SK-N-SH (cell line): ENCODE measurements around the gene ITFG2. TPM values are rescaled to one million over a fixed set of nuclear protein-coding genes. Genes with fewer than 3 reads are reported as not detected.

ENCODE experiments used
- CTCF ChIA-PET: fragments of 300-600, 350-600 bp; formaldehyde crosslinking; extraction: SDS; loops from one replicate; lab custom pipeline; 2021; lab: Yijun Ruan, JAX
- POLR2A ChIA-PET: fragments of 350-600 bp; sonication (Branson Sonifier 250); formaldehyde crosslinking; extraction: SDS; loops from one replicate; lab custom pipeline; 2020; ENCODE audit warnings: antibody characterized with exemption, inconsistent platforms; lab: Yijun Ruan, JAX
- DNase-seq: peaks from one replicate; pipeline ENCODE4 v3.0.0; 2012
- H2AFZ ChIP-seq: fragments of 200-600 bp; sonication (generic); 2 replicates; pipeline ENCODE4 v1.8.1; 2016; ENCODE audit warnings: antibody characterized with exemption, mild to moderate bottlenecking, low read depth
- H3F3A ChIP-seq: fragments of 200-600 bp; sonication (generic); replicated peaks from 2 replicates; pipeline ENCODE3; 2016; ENCODE audit warnings: antibody characterized with exemption, mild to moderate bottlenecking; ENCODE audit not compliant: insufficient read depth
- H3K27ac ChIP-seq, 2 experiments: fragments of 200-500 bp in 1 of 2; fragments of 200-600 bp in 1 of 2; sonication (Bioruptor generic) in 1 of 2; sonication (generic), shearing (Covaris generic) in 1 of 2; 2 replicates each; pipeline versions ENCODE4 v1.5.1 to v1.6.1; 2014 to 2016; ENCODE audit warnings: low read depth in 2 of 2, inconsistent platforms in 1 of 2, low read length in 1 of 2, mild to moderate bottlenecking in 1 of 2, mixed read lengths in 1 of 2
- H3K27me3 ChIP-seq: fragments of 200-600 bp; sonication (generic), shearing (Covaris generic); 2 replicates; pipeline ENCODE4 v1.6.1; 2016; ENCODE audit warnings: mixed run types; ENCODE audit not compliant: insufficient read depth
- H3K36me3 ChIP-seq, 2 experiments: fragments of 200-500 bp in 1 of 2; fragments of 200-600 bp in 1 of 2; sonication (Bioruptor generic) in 1 of 2; sonication (generic) in 1 of 2; replicated peaks in 1 of 2; 2 replicates each; pipeline versions ENCODE3 to v1.5.1; 2014 to 2016; ENCODE audit warnings: low read length in 1 of 2, mild to moderate bottlenecking in 1 of 2; ENCODE audit not compliant: insufficient read depth in 2 of 2, control insufficient read depth in 1 of 2
- H3K4me1 ChIP-seq, 2 experiments: fragments of 200-500 bp in 1 of 2; fragments of 200-600 bp in 1 of 2; sonication (Bioruptor generic) in 1 of 2; sonication (generic), shearing (Covaris generic) in 1 of 2; 2 replicates each; pipeline versions ENCODE4 v1.5.1 to v1.6.1; 2014 to 2016; ENCODE audit warnings: low read depth in 1 of 2, low read length in 1 of 2, mixed run types in 1 of 2; ENCODE audit not compliant: insufficient read depth in 2 of 2, control insufficient read depth in 1 of 2
- H3K4me2 ChIP-seq: fragments of 200-600 bp; sonication (generic), shearing (Covaris generic); 2 replicates; pipeline ENCODE4 v1.6.1; 2017; ENCODE audit warnings: mixed run types
- H3K4me3 ChIP-seq, 2 experiments: fragments of 200-500 bp in 1 of 2; fragments of 200-600 bp in 1 of 2; sonication (Bioruptor generic) in 1 of 2; sonication (generic), shearing (Covaris generic) in 1 of 2; 2 replicates each; pipeline versions ENCODE4 v1.5.1 to v1.8.1; 2014 to 2016; ENCODE audit warnings: low read depth in 2 of 2, inconsistent platforms in 1 of 2, low read length in 1 of 2, mild to moderate bottlenecking in 1 of 2, mixed read lengths in 1 of 2, moderate library complexity in 1 of 2
- H3K79me2 ChIP-seq: fragments of 200-600 bp; sonication (generic); 2 replicates; pipeline ENCODE4 v1.8.1; 2017; ENCODE audit warnings: mild to moderate bottlenecking; ENCODE audit not compliant: insufficient read depth
- H3K9ac ChIP-seq: fragments of 200-600 bp; sonication (generic); 2 replicates; pipeline ENCODE4 v1.6.1; 2017; ENCODE audit warnings: mixed run types
- H3K9me2 ChIP-seq: fragments of 200-600 bp; sonication (generic); 2 replicates; pipeline ENCODE4 v1.6.1; 2017; ENCODE audit warnings: mixed run types
- H3K9me3 ChIP-seq: fragments of 200-600 bp; sonication (generic); 2 replicates; pipeline ENCODE4 v1.6.1; 2017; ENCODE audit warnings: mixed run types, mild to moderate bottlenecking, moderate library complexity
- H4K20me1 ChIP-seq: fragments of 200-600 bp; sonication (generic); 2 replicates; pipeline ENCODE4 v1.6.1; 2017; ENCODE audit warnings: mild to moderate bottlenecking, mixed run types; ENCODE audit not compliant: insufficient read depth
- CHD2 ChIP-seq: fragments of 150-350 bp; IDR thresholded peaks from 2 replicates; pipeline ENCODE4 v1.6.1; 2018; ENCODE audit warnings: low read length; ENCODE audit not compliant: partially characterized antibody
- EP300 ChIP-seq, 2 experiments: IDR thresholded peaks; 2 replicates each; pipeline versions ENCODE4 v1.4.0 to v1.6.1; 2012; ENCODE audit warnings: borderline replicate concordance in 1 of 2, low read depth in 1 of 2, low read length in 1 of 2
- FOSL2 ChIP-seq: IDR thresholded peaks from 2 replicates; pipeline ENCODE4 v1.4.0; 2012; ENCODE audit warnings: low read depth, mild to moderate bottlenecking, moderate library complexity, borderline replicate concordance
- FOXJ3 ChIP-seq: sonication (generic); formaldehyde crosslinking; IDR thresholded peaks from 2 replicates; pipeline ENCODE4 v1.5.1; 2020; ENCODE audit warnings: mild to moderate bottlenecking, missing genetic modification reagents
- FOXM1 ChIP-seq: IDR thresholded peaks from 2 replicates; pipeline ENCODE4 v1.4.0; 2012; ENCODE audit warnings: low read depth, mild to moderate bottlenecking
- GABPA ChIP-seq: IDR thresholded peaks from 2 replicates; pipeline ENCODE4 v1.4.0; 2012; ENCODE audit warnings: low read depth, mild to moderate bottlenecking
- GATA2 ChIP-seq: sonication (generic); formaldehyde crosslinking; IDR thresholded peaks from 2 replicates; pipeline ENCODE4 v1.5.0; 2020; ENCODE audit warnings: mild to moderate bottlenecking, missing genetic modification reagents
- MXI1 ChIP-seq: IDR thresholded peaks from 2 replicates; pipeline ENCODE4 v1.6.1; 2012; ENCODE audit warnings: mild to moderate bottlenecking, low read depth, low read length, improper control_type of control experiment
- NFIC ChIP-seq: IDR thresholded peaks from 2 replicates; pipeline ENCODE4 v1.4.0; 2012; ENCODE audit warnings: borderline replicate concordance
- POLR2AphosphoS5 ChIP-seq: IDR thresholded peaks from 2 replicates; pipeline ENCODE4 v1.6.1; 2012; ENCODE audit warnings: low read depth, low read length
- RFX5 ChIP-seq: IDR thresholded peaks from 2 replicates; pipeline ENCODE4 v1.6.1; 2012; ENCODE audit warnings: mild to moderate bottlenecking, improper control_type of control experiment, low read length
- RXRA ChIP-seq: IDR thresholded peaks from 2 replicates; pipeline ENCODE4 v1.4.0; 2012; ENCODE audit warnings: low read depth, mild to moderate bottlenecking, borderline replicate concordance
- TAF1 ChIP-seq: IDR thresholded peaks from 2 replicates; pipeline ENCODE4 v1.6.1; 2012; ENCODE audit warnings: low read depth, mild to moderate bottlenecking, low read length, moderate library complexity, borderline replicate concordance
- WGBS: methylation state at CpG from one replicate; pipeline ENCODE4 v1.1.6; 2017; ENCODE audit warnings: low lambda C conversion rate; 5-methylcytosine and 5-hydroxymethylcytosine counted together
- polyA plus RNA-seq, 3 experiments: library from polyadenylated mRNA; depleted of rRNA; stranded (reverse); fragments of >200 nt; gene quantifications; 2 replicates each; pipeline ENCODE4 v1.2.3, GENCODE V29; 2012
- TF ChIP-seq, protein P1 (sequence below): fragments of 150-350 bp; IDR thresholded peaks from 2 replicates; pipeline ENCODE4 v1.6.1; 2016; ENCODE audit warnings: mild to moderate bottlenecking, low read depth, low read length
- TF ChIP-seq, protein P2 (sequence below): IDR thresholded peaks from 2 replicates; pipeline ENCODE4 v1.4.0; 2012; ENCODE audit warnings: low read depth, borderline replicate concordance
- TF ChIP-seq, protein P3 (sequence below): fragments of 200-600 bp; sonication (generic); IDR thresholded peaks from 2 replicates; pipeline ENCODE4 v1.6.1; 2017; ENCODE audit warnings: antibody characterized with exemption, mild to moderate bottlenecking, moderate library complexity
- TF ChIP-seq, protein P4 (sequence below): IDR thresholded peaks from 2 replicates; pipeline ENCODE4 v1.4.0; 2012; ENCODE audit warnings: low read depth

Gene ITFG2
- polyA plus RNA-seq, 1 of the 3 experiments (the other 2 are of a cell fraction) = 27.2 TPM

DNA sequence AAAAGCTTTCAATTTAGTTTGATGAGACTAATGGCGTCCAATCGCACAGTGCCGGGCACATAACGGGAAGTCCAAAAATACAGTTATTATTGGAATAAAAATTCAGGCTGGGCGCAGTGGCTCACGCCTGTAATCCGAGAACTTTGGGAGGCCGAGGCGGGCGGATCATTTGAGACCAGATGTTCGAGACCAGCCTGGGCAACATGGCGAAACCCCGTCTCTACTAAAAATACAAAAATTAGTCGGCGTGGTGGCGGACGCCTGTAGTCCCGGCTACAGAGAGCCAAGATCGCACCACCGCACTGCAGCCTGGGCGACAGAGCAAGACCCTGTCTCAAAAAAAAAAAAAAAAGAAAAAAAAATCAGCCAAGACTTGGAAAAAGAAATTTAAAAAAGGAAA, 18.9 kb upstream of the ITFG2 start (continued):
- TF ChIP-seq, protein P1, sequence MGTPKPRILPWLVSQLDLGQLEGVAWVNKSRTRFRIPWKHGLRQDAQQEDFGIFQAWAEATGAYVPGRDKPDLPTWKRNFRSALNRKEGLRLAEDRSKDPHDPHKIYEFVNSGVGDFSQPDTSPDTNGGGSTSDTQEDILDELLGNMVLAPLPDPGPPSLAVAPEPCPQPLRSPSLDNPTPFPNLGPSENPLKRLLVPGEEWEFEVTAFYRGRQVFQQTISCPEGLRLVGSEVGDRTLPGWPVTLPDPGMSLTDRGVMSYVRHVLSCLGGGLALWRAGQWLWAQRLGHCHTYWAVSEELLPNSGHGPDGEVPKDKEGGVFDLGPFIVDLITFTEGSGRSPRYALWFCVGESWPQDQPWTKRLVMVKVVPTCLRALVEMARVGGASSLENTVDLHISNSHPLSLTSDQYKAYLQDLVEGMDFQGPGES = no peak
- TF ChIP-seq CHD2 (no peak), GATA2 (no peak), FOSL2 (no peak)

DNA sequence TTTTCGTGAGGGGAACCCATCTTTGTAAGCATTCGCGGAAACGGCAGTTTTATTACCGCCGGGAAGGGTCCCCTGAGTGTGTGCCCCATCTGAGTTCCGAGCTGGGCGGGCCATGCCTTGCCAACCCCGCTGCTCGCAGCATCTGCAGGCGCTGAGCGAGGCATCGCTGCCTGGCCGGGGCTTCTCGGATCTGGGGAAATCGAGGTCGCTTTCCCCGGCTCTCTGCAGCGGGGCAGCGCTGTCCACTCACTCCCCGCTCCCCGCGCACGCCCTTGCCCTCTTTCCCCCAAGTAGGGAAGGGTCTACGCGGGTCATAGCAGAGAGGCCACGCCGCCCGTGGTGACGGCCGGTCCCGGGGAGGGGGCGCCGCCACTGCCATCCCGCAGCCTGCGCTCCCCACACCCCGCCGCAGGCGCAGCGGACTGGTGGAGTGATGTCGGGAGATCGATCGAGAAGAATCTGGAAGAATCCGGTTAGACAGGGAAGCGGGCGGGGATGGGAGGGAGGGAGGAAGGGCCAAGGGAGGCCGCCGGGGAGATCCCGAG, 18.2 kb upstream of the ITFG2 start:
- Histone ChIP-seq H3K27me3 (no peaks in the 10 kb centered on the region), H3K9ac (peak overlapping the region; percentile 61; the same call in 1 of the 2 replicates), H3F3A (no peaks in the 10 kb centered on the region), H4K20me1 (0 out of 2 replicates have a peak, but pooled peaks cover 5% of the 10 kb centered on the region), H2AFZ (peak overlapping the region; percentile 83; the same call in 1 of the 2 replicates), H3K9me2 (no peaks in the 10 kb centered on the region), H3K79me2 (peaks cover 24% of the 10 kb centered on the region), H3K36me3 (peaks cover 10 to 29% of the 10 kb centered on the region in 2 experiments), H3K9me3 (no peaks in the 10 kb centered on the region), H3K27ac (peak overlapping the region in 1 of 2 experiments; percentile 76; a peak in 2 of 4 replicates), H3K4me2 (peak overlapping the region; percentile 94), H3K4me3 (peak overlapping the region; percentile 65 to 84), H3K4me1 (peaks cover 0 to 23% of the 10 kb centered on the region in 2 experiments; a peak in 3 of 4 replicates)
- TF ChIP-seq EP300 (IDR thresholded peaks at IDR 0.05; ENCODE audit: borderline replicate concordance in 1 of 2, low read depth in 1 of 2, low read length in 1 of 2) (peak in 1 of 2 experiments; percentile 66; a peak in 2 of 4 replicates), FOXM1 (no peak)
- 22% methylated on average over 28 of the region's 49 CpGs for WGBS
- CTCF ChIA-PET = interaction anchor here (1.1 to 6.7 kb wide), 2 partner anchors 10 to 20 kb away, joined by 3 to 54 read pairs; no protein-coding TSS in a partner anchor
- no peak for DNase-seq
- POLR2A ChIA-PET = interaction anchor here (0.6 to 1.7 kb wide), 4 partner anchors 10 to 1606 kb away, joined by 3 read pairs; partner anchors contain the start of gene TULP3

DNA sequence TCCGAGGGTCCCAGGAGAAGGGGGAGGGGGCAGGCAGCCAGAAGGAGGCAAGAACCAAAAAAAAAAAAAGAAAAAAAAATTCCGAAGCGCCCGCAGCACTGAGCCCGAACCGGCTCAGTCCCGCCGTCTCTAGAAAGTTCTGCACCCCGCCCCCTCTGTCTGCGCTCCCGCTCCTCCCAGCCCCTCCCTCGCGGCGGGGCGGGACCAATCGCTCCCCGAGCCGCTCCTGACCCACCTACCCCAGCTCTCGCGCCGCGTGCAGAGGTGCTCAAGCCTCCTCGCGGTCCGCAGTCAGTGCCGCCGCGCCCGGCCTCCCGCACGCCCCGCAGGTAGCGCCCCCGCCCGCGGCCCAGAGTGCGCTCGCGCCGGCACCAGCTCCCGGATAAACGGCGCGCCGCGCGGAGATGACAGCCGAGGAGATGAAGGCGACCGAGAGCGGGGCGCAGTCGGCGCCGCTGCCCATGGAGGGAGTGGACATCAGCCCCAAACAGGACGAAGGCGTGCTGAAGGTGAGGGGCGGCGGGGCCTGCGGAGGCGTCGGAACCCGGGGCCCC, 17.7 kb upstream of the ITFG2 start, which contains the start of gene FKBP4:
TSS of gene FKBP4 (plus strand) at position 235 of the 554 bp plus-strand sequence. CDS start at position 405, 170 bp downstream.
- Histone ChIP-seq H4K20me1 (0 out of 2 replicates have a peak, but pooled peaks cover 5% of the 10 kb centered on the region), H2AFZ (peak within 1 kb of the TSS; percentile 83), H3F3A (no peaks in the 10 kb centered on the region), H3K9ac (peak within 1 kb of the TSS; percentile 61; the same call in 1 of the 2 replicates), H3K36me3 (peaks cover 14 to 34% of the 10 kb centered on the region in 2 experiments), H3K79me2 (peaks cover 24% of the 10 kb centered on the region), H3K4me3 (peak within 1 kb of the TSS; percentile 77 to 84), H3K9me2 (no peaks in the 10 kb centered on the region), H3K4me2 (peak within 1 kb of the TSS; percentile 98), H3K9me3 (no peaks in the 10 kb centered on the region), H3K27ac (peak within 1 kb of the TSS in 1 of 2 experiments; percentile 76; a peak in 2 of 4 replicates), H3K27me3 (no peaks in the 10 kb centered on the region), H3K4me1 (peaks cover 0 to 23% of the 10 kb centered on the region in 2 experiments; a peak in 3 of 4 replicates)
- ChIA-PET CTCF (interaction anchor here (1.1 to 6.7 kb wide), 2 partner anchors 10 to 19 kb away, joined by 3 to 54 read pairs; no protein-coding TSS in a partner anchor), POLR2A (interaction anchor here (0.6 to 1.7 kb wide), 4 partner anchors 10 to 1605 kb away, joined by 3 read pairs; partner anchors contain the start of gene TULP3)
- 0% methylated on average over 25 of the region's 63 CpGs for WGBS
- peak; percentile 98 for DNase-seq
- TF ChIP-seq EP300 (IDR thresholded peaks at IDR 0.05; ENCODE audit: borderline replicate concordance in 1 of 2, low read depth in 1 of 2, low read length in 1 of 2) (peak in 1 of 2 experiments; percentile 58; a peak in 2 of 4 replicates), FOXJ3 (CRISPR knock-in tag) (no peak), MXI1 (peak; percentile 89), RFX5 (no peak), TAF1 (0 out of 2 replicates have a peak, but pooled peaks have one; percentile 58), NFIC (no peak), POLR2AphosphoS5 (peak; percentile 76), GABPA (no peak), RXRA (no peak)
- TF ChIP-seq, protein P2, sequence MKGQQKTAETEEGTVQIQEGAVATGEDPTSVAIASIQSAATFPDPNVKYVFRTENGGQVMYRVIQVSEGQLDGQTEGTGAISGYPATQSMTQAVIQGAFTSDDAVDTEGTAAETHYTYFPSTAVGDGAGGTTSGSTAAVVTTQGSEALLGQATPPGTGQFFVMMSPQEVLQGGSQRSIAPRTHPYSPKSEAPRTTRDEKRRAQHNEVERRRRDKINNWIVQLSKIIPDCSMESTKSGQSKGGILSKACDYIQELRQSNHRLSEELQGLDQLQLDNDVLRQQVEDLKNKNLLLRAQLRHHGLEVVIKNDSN = no peak
- TF ChIP-seq, protein P3, sequence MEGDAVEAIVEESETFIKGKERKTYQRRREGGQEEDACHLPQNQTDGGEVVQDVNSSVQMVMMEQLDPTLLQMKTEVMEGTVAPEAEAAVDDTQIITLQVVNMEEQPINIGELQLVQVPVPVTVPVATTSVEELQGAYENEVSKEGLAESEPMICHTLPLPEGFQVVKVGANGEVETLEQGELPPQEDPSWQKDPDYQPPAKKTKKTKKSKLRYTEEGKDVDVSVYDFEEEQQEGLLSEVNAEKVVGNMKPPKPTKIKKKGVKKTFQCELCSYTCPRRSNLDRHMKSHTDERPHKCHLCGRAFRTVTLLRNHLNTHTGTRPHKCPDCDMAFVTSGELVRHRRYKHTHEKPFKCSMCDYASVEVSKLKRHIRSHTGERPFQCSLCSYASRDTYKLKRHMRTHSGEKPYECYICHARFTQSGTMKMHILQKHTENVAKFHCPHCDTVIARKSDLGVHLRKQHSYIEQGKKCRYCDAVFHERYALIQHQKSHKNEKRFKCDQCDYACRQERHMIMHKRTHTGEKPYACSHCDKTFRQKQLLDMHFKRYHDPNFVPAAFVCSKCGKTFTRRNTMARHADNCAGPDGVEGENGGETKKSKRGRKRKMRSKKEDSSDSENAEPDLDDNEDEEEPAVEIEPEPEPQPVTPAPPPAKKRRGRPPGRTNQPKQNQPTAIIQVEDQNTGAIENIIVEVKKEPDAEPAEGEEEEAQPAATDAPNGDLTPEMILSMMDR = no peak
- TF ChIP-seq, protein P4, sequence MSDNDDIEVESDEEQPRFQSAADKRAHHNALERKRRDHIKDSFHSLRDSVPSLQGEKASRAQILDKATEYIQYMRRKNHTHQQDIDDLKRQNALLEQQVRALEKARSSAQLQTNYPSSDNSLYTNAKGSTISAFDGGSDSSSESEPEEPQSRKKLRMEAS = peak; percentile 94
